GM21367 (cell line): Measurements from ENCODE around the gene UBA1.

Source experiments
- ATAC-seq: cut with Tn5 transposase; IDR thresholded peaks from one replicate; pipeline ENCODE4 v1.9.1; 2021; ENCODE audit not compliant: unreplicated experiment

UBA1 gene

GRCh38 chrX:47228550-47229270 is 35.1 kb downstream of the UBA1 start:
- ATAC-seq = no peak

GRCh38 chrX:47229427-47229826 is 35.8 kb downstream of the UBA1 start:
- no peak for ATAC-seq

GRCh38 chrX:47230136-47230868 is 36.7 kb downstream of the UBA1 start:
- ATAC-seq = no peak

- ATAC-seq = no peak
Measured at GRCh38 chrX:47231167-47231566, 37.5 kb downstream of the UBA1 start.

GRCh38 chrX:47232197-47232802 is 38.7 kb downstream of the UBA1 start:
- no peak for ATAC-seq

GRCh38 chrX:47232803-47233332 is 39.2 kb downstream of the UBA1 start, which contains the start of gene USP11:
USP11 (plus strand) TSS chrX:47233009; CDS start chrX:47233044, 35 bp downstream.
- ATAC-seq = no peak

- ATAC-seq = peak; percentile 82
Measured at GRCh38 chrX:47233333-47234113, 39.9 kb downstream of the UBA1 start.

GRCh38 chrX:47234583-47234982 is 41.0 kb downstream of the UBA1 start:
- no peak for ATAC-seq

- ATAC-seq = no peak
Measured at GRCh38 chrX:47235691-47236103, 42.1 kb downstream of the UBA1 start.

GRCh38 chrX:47239199-47239598 is 45.6 kb downstream of the UBA1 start:
- ATAC-seq = no peak

- ATAC-seq = no peak
Measured at GRCh38 chrX:47239898-47240545, 46.4 kb downstream of the UBA1 start.

- ATAC-seq = no peak
Measured at GRCh38 chrX:47240619-47241018, 47.0 kb downstream of the UBA1 start.

- no peak for ATAC-seq
Measured at GRCh38 chrX:47241201-47242011, 47.8 kb downstream of the UBA1 start.

- ATAC-seq = no peak
Measured at GRCh38 chrX:47242321-47242720, 48.7 kb downstream of the UBA1 start.

GRCh38 chrX:47243351-47243750 is 49.7 kb downstream of the UBA1 start:
- no peak for ATAC-seq

- ATAC-seq = no peak
Measured at GRCh38 chrX:47244676-47245075, 51.0 kb downstream of the UBA1 start.

GRCh38 chrX:47245156-47245555 is 51.5 kb downstream of the UBA1 start:
- no peak for ATAC-seq

- ATAC-seq = no peak
Measured at GRCh38 chrX:47247206-47247998, 53.8 kb downstream of the UBA1 start.

GRCh38 chrX:47247999-47248320 is 54.3 kb downstream of the UBA1 start:
- no peak for ATAC-seq
